ENCODE measurements around the gene FLNB. TPM values are rescaled to one million over a fixed set of nuclear protein-coding genes. Genes with fewer than 3 reads are reported as not detected.

FLNB gene
- total and polyA plus RNA-seq, 2 of the 4 experiments (the other 2 are of a cell fraction), result 78.0 to 136 TPM

- Histone ChIP-seq H4K5ac (ENCODE audit: low read depth, low read length) (no peak overlapping the region), H2AK5ac (ENCODE audit: low read depth, low read length) (no peak overlapping the region), H3K4me3 (ENCODE audit: insufficient read depth, low read depth, low read length) (no peak overlapping the region), H2AFZ (replicated peaks; ENCODE audit: low read length, poor library complexity) (no peak overlapping the region), H3K9me3 (ENCODE audit: control insufficient read depth, insufficient read depth, low read length) (no peaks in the 10 kb centered on the region), H3K4ac (ENCODE audit: low read depth, low read length) (no peak overlapping the region), H3K9ac (ENCODE audit: low read depth, low read length) (no peak overlapping the region), H3K23ac (ENCODE audit: low read depth, low read length) (no peak overlapping the region), H3K27ac (ENCODE audit: insufficient read depth, low read length) (no peak overlapping the region), H4K20me1 (ENCODE audit: insufficient read depth, low read length) (peaks cover 11% of the 10 kb centered on the region), H3K4me1 (ENCODE audit: control insufficient read depth, insufficient read depth, low read length) (peaks cover 6% of the 10 kb centered on the region), H3K4me2 (ENCODE audit: low read depth, low read length) (no peak overlapping the region), H2BK20ac (ENCODE audit: low read depth, low read length) (no peak overlapping the region), H3K14ac (replicated peaks; ENCODE audit: low read depth, low read length) (no peak overlapping the region), H3K9me1 (ENCODE audit: insufficient read depth, low read length) (peaks cover 8% of the 10 kb centered on the region; the same call in 1 of the 2 replicates), H3K56ac (ENCODE audit: extremely low read depth, insufficient read depth, low read length) (no peak overlapping the region), H2BK120ac (ENCODE audit: low read depth, low read length) (no peak overlapping the region), H3K18ac (ENCODE audit: low read depth, low read length) (no peak overlapping the region), H2BK15ac (ENCODE audit: low read depth, low read length) (no peak overlapping the region), H2BK5ac (ENCODE audit: low read depth, low read length, poor library complexity, severe bottlenecking) (no peak overlapping the region), H4K91ac (ENCODE audit: insufficient read depth, low read depth, low read length) (no peak overlapping the region), H3K36me3 (ENCODE audit: control insufficient read depth, insufficient read depth, low read length) (peaks cover 42% of the 10 kb centered on the region), H2AK9ac (replicated peaks; ENCODE audit: low read depth, low read length, poor library complexity) (no peak overlapping the region), H3K27me3 (ENCODE audit: control insufficient read depth, insufficient read depth, low read length) (no peaks in the 10 kb centered on the region), H4K8ac (ENCODE audit: low read depth in 2 of 2, low read length in 2 of 2) (no peak overlapping the region), H3K79me1 (ENCODE audit: low read depth in 1 of 2, low read length in 2 of 2) (peaks cover 6 to 26% of the 10 kb centered on the region in 2 experiments; a peak in 3 of 4 replicates)
- dilution Hi-C loops (cut with HindIII; ENCODE audit: low sequenced_read_pairs, unreplicated experiment) (no loop called here), intact Hi-C loops (cut with micrococcal nuclease) (no loop called here), in situ Hi-C loops (cut with MboI; ENCODE audit: low sequenced_read_pairs) (no loop called here)
- POLR2A ChIA-PET (ENCODE audit: unreplicated experiment), result no interaction called here
- ATAC-seq (ENCODE audit: low read depth) (no peak), DNase-seq (no peak)
- CTCF ChIA-PET, result no interaction called here
- TF ChIP-seq MXI1 (IDR thresholded peaks at IDR 0.05; ENCODE audit: borderline replicate concordance, low read depth, low read length) (no peak), RAD21 (IDR thresholded peaks at IDR 0.05; ENCODE audit: low read length) (no peak), RFX5 (IDR thresholded peaks at IDR 0.05; ENCODE audit: low read depth, low read length) (no peak), BHLHE40 (IDR thresholded peaks at IDR 0.05; ENCODE audit: low read depth, low read length) (no peak), MAFK (IDR thresholded peaks at IDR 0.05; ENCODE audit: low read depth, low read length) (no peak), RCOR1 (IDR thresholded peaks at IDR 0.05; ENCODE audit: insufficient replicate concordance, low read length) (no peak), CHD1 (IDR thresholded peaks at IDR 0.05; ENCODE audit: low read depth, low read length) (no peak), SMC3 (IDR thresholded peaks at IDR 0.05; ENCODE audit: low read depth, low read length) (no peak), CEBPB (IDR thresholded peaks at IDR 0.05; ENCODE audit: low read depth, low read length) (no peak), NFE2L2 (IDR thresholded peaks at IDR 0.05; ENCODE audit: low read depth, low read length) (no peak), CTCF (conservative IDR thresholded peaks at IDR 0.05; ENCODE audit: low read depth, low read length) (no peak), POLR2A (IDR thresholded peaks at IDR 0.05; ENCODE audit: low read depth, low read length) (no peak), MAZ (IDR thresholded peaks at IDR 0.05; ENCODE audit: borderline replicate concordance, low read depth, low read length) (no peak)
- TF ChIP-seq, protein P1, sequence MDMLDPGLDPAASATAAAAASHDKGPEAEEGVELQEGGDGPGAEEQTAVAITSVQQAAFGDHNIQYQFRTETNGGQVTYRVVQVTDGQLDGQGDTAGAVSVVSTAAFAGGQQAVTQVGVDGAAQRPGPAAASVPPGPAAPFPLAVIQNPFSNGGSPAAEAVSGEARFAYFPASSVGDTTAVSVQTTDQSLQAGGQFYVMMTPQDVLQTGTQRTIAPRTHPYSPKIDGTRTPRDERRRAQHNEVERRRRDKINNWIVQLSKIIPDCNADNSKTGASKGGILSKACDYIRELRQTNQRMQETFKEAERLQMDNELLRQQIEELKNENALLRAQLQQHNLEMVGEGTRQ (IDR thresholded peaks at IDR 0.05; ENCODE audit: low read depth, low read length), result no peak
- TF ChIP-seq, protein P2, sequence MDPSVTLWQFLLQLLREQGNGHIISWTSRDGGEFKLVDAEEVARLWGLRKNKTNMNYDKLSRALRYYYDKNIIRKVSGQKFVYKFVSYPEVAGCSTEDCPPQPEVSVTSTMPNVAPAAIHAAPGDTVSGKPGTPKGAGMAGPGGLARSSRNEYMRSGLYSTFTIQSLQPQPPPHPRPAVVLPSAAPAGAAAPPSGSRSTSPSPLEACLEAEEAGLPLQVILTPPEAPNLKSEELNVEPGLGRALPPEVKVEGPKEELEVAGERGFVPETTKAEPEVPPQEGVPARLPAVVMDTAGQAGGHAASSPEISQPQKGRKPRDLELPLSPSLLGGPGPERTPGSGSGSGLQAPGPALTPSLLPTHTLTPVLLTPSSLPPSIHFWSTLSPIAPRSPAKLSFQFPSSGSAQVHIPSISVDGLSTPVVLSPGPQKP (IDR thresholded peaks at IDR 0.05; ENCODE audit: borderline replicate concordance, low read depth, low read length), result no peak
- WGBS, 2 experiments (ENCODE audit: extremely low coverage in 2 of 2, insufficient read length in 1 of 2), result 85% methylated on average over 4 of the region's 11 CpGs; no CpG with 5 or more reads in 1 of the 2 experiments
- BruUV-seq (replicated peaks), result no TSS peak
These were observed 162.2 kb downstream of the FLNB start for GRCh38 chr3:58170376-58170775.
